SK-N-MC (cell line): Measurements from ENCODE around the gene USP7.
"Not testable (repeated sequence)": the region's sequence is repeated elsewhere in the genome, so short reads cannot be mapped to it uniquely, and the experiment has no call there.

Experiments used
- DNase-seq: peaks from one replicate; pipeline ENCODE4 v3.0.0-alpha.2; 2011; ENCODE audit warnings: low read depth, low spot score
- H3K27ac ChIP-seq: fragments of 200-600 bp; sonication (generic); 2 replicates; pipeline ENCODE4 v1.5.1; 2016; ENCODE audit warnings: mixed run types
- H3K36me3 ChIP-seq: fragments of 200-600 bp; sonication (generic); 2 replicates; pipeline ENCODE4 v1.6.1; 2017; ENCODE audit warnings: antibody characterized with exemption, low read length, mixed read lengths; ENCODE audit not compliant: insufficient read depth
- H3K4me3 ChIP-seq: fragments of 200-600 bp; sonication (generic); 2 replicates; pipeline ENCODE4 v1.5.1; 2016
- H3K9ac ChIP-seq: fragments of 200-600 bp; sonication (generic); 2 replicates; pipeline ENCODE4 v1.8.0; 2017; ENCODE audit warnings: mixed run types, mixed read lengths; ENCODE audit not compliant: insufficient read length
- H3K9me3 ChIP-seq: fragments of 200-600 bp; sonication (generic); 2 replicates; pipeline ENCODE4 v1.6.1; 2017; ENCODE audit warnings: low read depth, mild to moderate bottlenecking, antibody characterized with exemption, low read length, moderate library complexity, mixed read lengths
- EZH2 ChIP-seq: fragments of 200-600 bp; sonication (generic); IDR thresholded peaks from one replicate; pipeline ENCODE4 v1.6.1; 2017; ENCODE audit warnings: antibody characterized with exemption
- FOXP2 ChIP-seq: optimal IDR thresholded peaks from 2 replicates; pipeline ENCODE3; 2011; ENCODE audit warnings: mild to moderate bottlenecking, moderate library complexity; ENCODE audit not compliant: insufficient read depth; ENCODE audit errors: extremely low read length, control extremely low read depth
- POLR2AphosphoS5 ChIP-seq: IDR thresholded peaks from 2 replicates; pipeline ENCODE4 v1.6.1; 2012; ENCODE audit warnings: mild to moderate bottlenecking, low read depth, low read length, borderline replicate concordance

USP7 gene

DNA sequence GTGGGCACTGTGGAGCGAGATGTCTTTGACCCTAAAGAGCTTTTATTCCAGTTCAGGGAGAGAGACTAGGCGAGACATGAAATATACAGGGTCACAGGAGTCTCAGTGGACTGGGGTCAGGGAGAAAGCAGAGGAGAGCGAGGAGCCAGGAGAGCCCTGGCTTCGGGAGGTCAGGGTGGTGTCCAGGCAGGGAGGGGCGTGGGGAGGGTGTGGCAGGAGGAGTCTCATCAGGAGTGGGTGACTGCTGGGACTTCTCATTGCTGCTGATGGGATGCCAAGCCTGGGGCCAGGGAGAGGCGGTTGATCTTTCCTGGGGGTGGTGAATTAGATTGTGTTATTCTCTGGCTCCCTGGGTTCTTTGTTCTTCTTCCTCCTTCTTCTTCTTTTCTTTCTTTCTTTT, 22.4 kb upstream of the USP7 start:
- no peak overlapping the region for H3K27ac ChIP-seq
- H3K9ac ChIP-seq = no peak overlapping the region
- no peak for TF ChIP-seq FOXP2
- no peak for TF ChIP-seq POLR2AphosphoS5
- no peak for TF ChIP-seq EZH2
- DNase-seq = no peak
- H3K4me3 ChIP-seq = no peak overlapping the region
- no peaks in the 10 kb centered on the region for H3K9me3 ChIP-seq
- no peaks in the 10 kb centered on the region for H3K36me3 ChIP-seq

GRCh38 chr16:8982816-8983215, 19.1 kb upstream of the USP7 start:
- no peak for TF ChIP-seq POLR2AphosphoS5
- TF ChIP-seq FOXP2 = no peak
- TF ChIP-seq EZH2 = no peak
- H3K9me3 ChIP-seq = no peaks in the 10 kb centered on the region

DNA sequence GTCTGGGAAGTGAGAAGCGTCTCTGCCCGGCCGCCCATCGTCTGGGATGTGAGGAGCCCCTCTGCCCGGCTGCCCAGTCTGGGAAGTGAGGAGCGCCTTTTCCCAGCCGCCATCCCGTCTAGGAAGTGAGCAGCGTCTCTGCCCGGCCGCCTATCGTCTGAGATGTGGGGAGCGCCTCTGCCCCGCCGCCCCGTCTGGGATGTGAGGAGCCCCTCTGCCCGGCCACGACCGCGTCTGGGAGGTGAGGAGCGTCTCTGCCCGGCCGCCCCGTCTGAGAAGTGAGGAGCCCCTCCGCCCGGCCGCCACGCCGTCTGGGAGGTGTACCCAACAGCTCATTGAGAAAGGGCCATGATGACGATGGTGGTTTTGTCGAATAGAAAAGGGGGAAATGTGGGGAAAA, 18.2 kb upstream of the USP7 start:
- not testable (repeated sequence) for H3K36me3 ChIP-seq, H3K9ac ChIP-seq, H3K9me3 ChIP-seq

More at GRCh38 chr16:8982816-8983215, 19.1 kb upstream of the USP7 start:
- Histone ChIP-seq H3K4me3 (no peak overlapping the region), H3K36me3 (no peaks in the 10 kb centered on the region), H3K27ac (no peak overlapping the region), H3K9ac (no peak overlapping the region)
- DNase-seq = no peak

DNA sequence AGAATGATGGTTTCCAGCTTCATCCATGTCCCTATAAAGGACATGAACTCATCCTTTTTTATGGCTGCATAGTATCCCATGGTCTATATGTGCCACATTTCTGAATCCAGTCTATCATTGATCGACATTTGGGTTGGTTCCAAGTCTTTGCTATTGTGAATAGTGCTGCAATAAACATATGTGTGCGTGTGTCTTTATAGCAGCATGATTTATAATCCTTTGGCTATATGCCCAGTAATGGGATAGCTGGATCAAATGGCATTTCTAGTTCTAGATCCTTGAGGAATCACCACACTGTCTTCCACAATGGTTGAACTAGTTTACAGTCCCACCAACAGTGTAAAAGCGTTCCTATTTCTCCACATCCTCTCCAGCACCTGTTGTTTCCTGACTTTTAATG, 12.5 kb upstream of the USP7 start:
- not testable (repeated sequence) for H3K36me3 ChIP-seq, H3K27ac ChIP-seq, H3K4me3 ChIP-seq, H3K9ac ChIP-seq, H3K9me3 ChIP-seq, DNase-seq

More for the DNA sequence above, 18.2 kb upstream of the USP7 start:
- not testable (repeated sequence) for H3K4me3 ChIP-seq, H3K27ac ChIP-seq, DNase-seq

DNA sequence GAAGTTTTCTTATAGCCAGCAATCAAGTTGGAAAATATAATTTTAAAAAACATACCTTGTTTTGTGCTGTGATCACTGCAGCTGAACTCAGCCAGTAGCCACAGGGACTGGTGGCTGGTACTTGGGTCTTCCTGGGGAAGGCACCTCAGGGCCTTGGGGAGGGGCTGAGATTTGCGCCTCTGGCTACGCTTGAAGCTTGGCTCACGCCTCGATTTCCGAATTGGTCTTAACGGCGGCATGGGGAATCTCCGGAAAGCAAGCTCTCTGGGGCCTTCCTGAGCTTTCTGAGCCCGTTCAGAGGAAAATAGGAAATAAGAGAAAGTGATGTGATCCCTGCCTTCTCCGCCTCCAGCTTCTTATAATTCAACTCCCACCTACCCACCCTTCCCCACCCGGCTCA, 11.3 kb upstream of the USP7 start:
- H3K36me3 ChIP-seq = no peaks in the 10 kb centered on the region
- no peak overlapping the region for H3K4me3 ChIP-seq
- H3K27ac ChIP-seq = no peak overlapping the region
- no peaks in the 10 kb centered on the region for H3K9me3 ChIP-seq
- no peak overlapping the region for H3K9ac ChIP-seq
- TF ChIP-seq FOXP2 = no peak
- no peak for TF ChIP-seq POLR2AphosphoS5
- TF ChIP-seq EZH2 = no peak
- DNase-seq = no peak

DNA sequence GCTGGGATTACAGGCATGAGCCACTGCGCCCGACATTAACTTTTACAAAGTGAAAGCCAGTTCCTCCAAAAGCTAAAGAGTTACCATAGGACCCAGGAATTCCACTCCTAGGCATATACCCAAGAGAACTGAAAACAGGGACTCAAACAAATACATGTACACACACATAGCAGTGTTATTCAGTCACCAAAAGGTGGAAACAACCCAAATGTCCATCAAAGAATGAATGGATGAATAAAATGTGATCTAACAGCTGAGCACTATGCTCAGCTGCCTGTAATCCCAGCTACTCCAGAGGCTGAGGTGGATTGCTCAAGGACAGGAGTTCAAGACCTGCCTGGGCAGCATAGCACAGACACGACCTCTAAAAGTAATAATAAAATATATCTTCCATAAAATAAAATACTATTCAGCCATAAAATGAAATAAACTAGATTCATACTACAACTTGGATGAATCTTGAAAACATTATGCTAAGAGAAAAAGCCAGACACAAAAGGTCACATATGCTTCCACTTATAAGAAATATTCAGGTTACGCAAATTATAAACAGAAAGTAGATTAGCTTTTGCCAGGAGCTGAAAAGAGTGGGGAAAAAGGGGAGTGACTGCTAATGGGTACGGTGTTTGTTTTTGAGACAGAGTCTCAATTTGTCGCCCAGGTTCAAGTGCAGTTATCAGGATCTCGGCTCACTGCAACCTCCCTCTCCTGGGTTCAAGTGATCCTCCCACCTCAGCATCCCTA, 9.3 kb upstream of the USP7 start:
- no peaks in the 10 kb centered on the region for H3K9me3 ChIP-seq
- H3K9ac ChIP-seq = no peak overlapping the region
- H3K4me3 ChIP-seq = no peak overlapping the region
- H3K27ac ChIP-seq = no peak overlapping the region
- no peak for DNase-seq
- TF ChIP-seq EZH2 (no peak), FOXP2 (no peak), POLR2AphosphoS5 (no peak)
- no peaks in the 10 kb centered on the region for H3K36me3 ChIP-seq

- Histone ChIP-seq H3K27ac (no peak overlapping the region), H3K9me3 (no peaks in the 10 kb centered on the region), H3K36me3 (no peaks in the 10 kb centered on the region), H3K9ac (no peak overlapping the region), H3K4me3 (no peak overlapping the region)
- TF ChIP-seq FOXP2 (no peak), EZH2 (no peak), POLR2AphosphoS5 (no peak)
- DNase-seq = no peak
Measured at GRCh38 chr16:8971416-8971815, 7.7 kb upstream of the USP7 start.

DNA sequence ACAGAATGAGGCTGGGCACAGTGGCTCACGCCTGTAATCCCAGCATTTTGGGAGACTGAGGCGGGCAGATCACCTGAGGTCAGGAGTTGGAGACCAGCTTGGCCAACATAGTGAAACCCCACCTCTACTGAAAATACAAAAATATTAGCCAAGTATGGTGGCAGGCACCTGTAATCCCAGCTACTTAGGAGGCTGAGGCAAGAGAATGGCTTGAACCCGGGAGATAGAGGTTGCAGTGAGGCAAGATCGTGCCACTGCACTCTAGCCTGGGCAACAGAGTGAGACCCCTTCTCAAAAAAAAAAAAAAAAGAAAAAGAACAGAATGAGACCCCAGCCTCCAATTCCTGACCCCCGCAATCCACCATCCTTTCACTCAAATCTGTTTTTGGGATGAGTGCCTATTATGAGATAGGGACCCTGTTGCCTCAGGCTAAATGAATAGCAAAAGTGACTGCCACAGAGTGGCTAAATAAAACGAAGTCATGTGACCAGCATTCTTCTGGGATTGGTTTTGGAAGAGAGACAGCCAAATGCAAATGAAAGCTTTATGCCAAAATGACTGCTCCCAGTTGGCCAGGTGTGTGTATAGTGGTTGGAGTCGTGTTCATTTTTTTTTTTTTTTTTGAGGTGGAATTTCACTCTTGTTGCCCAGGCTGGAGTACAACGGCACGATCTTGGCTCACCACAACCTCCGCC, 5.6 kb upstream of the USP7 start:
- H3K36me3 ChIP-seq, H3K9ac ChIP-seq, DNase-seq, H3K27ac ChIP-seq, H3K9me3 ChIP-seq, H3K4me3 ChIP-seq: not testable (repeated sequence)

- H3K9me3 ChIP-seq, H3K36me3 ChIP-seq, DNase-seq, H3K9ac ChIP-seq, H3K27ac ChIP-seq, H3K4me3 ChIP-seq: not testable (repeated sequence)
Measured at GRCh38 chr16:8968054-8968453, 4.3 kb upstream of the USP7 start.
